KBM-7 (cell line): Measurements from ENCODE around the gene ELMO2.
A peak's percentile ranks its signal among the peaks of the same experiment; 100 is the strongest.

ENCODE experiments used
- DNase-seq: peaks from one replicate; pipeline ENCODE4 v3.0.0-alpha.2; 2015
- in situ Hi-C: fragments of 300-500 bp; cut with MboI; formaldehyde crosslinking; loops from 2 replicates; pipeline ENCODE4 v1.14.3; 2020; ENCODE audit warnings: low sequenced_read_pairs, low pct_unique_long_range_greater_than_20kb, mixed read lengths

ELMO2 gene

GRCh38 chr20:46375771-46376170 lies 30.6 kb downstream of the ELMO2 start:
- in situ Hi-C loops = no loop called here
- peak; percentile 31 for DNase-seq

DNA sequence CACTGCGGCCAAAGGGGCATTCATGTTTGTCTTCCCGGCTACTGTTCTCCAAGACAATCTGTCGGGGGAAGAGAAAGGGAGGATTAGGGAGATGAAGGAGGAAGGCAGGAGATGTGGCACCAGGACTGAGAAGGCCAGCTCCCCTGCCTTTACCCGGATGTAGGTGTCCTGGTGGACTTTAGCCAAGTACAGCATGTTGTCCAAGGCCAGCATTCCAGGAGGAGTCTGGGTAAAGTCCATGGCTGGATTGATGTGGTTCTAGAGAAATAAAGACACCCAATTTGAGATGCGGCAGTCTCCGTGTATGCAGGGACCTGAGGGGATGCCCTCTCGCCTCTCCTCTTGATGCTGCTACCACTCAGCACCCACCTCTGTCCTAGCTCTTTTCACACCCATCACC lies 32.0 kb downstream of the ELMO2 start:
- no peak for DNase-seq
- in situ Hi-C loops = no loop called here

- DNase-seq = no peak
- in situ Hi-C loops = no loop called here
These were observed 34.8 kb downstream of the ELMO2 start for GRCh38 chr20:46371656-46372055.

DNA sequence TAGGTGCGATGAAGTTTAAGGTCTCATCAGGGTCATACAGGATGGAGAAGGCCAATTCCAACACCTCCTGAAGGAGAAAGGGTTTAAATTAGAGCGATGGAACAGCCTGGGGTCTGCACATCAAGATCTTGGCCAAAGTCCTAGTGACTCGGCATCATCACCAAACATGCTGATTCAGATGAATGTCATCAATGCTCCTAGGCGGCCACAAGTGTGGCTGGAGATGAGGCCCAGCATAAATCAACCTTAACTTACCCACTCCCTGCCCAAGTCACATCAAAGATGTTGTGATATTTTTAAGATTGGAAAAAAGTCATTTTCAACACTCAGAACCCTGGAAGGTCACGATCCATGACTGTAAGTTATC lies 37.5 kb downstream of the ELMO2 start:
- DNase-seq = no peak
- in situ Hi-C loops = no loop called here

- DNase-seq = no peak
- in situ Hi-C loops = no loop called here
These were observed 38.2 kb downstream of the ELMO2 start for GRCh38 chr20:46367967-46368901.

DNA sequence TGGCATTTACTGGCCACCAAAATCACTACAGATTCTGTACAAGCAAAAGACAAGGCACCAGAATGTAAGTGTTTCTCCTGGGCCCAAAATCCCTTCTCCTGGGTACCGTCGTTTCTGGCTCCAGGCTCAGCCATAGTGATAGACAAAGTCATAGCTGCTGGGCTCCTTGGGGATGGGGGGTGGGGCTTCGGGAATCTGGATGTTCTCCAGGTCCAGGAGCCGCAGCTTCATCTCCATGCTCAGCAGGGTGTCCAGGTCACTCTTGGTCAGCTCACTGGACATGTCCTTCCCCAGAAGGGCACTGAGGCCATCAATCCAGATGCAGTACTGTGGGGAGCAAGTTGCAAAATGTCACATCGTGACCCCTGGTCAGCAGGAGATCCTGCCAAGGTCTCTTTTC lies 39.2 kb downstream of the ELMO2 start:
- no peak for DNase-seq
- in situ Hi-C loops = no loop called here

DNA sequence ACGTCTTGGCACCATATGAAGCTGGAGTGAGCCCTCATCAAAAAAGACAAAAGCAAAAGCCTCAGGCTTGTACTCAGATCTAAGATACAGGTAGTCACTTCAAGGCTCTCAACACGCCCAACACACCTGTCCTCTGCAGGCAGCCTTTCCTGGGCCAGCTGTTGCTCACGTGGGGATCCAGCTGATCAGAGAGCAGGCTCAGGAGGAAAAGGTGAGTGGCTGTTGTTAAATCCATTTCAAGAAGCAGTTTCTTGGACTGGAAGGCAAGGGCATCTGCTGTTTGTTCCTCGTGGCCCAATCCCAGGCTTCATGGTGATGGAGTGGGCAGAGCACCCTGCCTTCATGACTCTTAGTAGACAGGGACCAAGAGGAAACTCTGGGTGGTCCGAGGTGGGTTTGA lies 39.6 kb downstream of the ELMO2 start:
- in situ Hi-C loops = no loop called here
- no peak for DNase-seq

GRCh38 chr20:46365487-46366220 lies 40.8 kb downstream of the ELMO2 start:
- in situ Hi-C loops = no loop called here
- DNase-seq = no peak

DNA sequence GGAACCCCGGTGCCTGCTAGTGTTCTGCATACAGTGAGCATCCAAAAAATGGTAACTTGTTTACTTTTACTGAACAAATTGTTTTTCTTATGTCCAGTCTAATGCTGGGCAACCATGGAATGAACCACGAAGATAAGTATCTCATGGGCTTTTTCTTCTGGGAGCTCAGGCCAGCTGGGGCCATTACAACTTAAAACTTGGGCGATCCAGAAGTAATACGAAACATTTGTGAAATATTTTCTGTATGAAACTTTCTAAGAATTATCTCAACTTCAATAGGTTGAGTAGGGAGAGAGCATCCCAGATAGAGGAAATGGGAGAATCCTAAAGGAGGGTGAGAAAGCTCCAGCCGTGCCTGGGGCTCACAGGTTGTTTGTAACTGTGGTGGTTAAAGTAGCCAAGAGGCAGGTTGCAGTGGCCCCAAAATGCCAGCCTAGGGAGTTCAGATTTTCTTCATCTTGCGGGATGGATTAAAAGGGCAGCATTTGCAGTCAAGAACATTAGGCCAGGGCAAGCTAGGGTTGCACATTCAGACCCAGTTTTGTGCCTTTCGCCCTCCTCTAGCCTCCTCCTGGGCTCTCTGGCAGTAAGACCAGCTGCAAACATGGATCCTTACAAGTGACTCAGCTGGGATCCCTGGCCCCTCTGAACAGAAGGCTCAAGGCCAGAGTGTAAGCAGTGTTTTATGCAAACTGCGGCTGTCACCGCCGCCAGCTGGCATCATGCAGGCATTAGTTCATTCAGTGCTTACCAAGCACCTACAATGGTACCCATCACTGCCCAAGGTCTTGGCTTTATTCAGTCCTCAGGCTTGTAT lies 41.5 kb downstream of the ELMO2 start:
- in situ Hi-C loops = no loop called here

GRCh38 chr20:46363874-46364669 lies 42.3 kb downstream of the ELMO2 start:
- in situ Hi-C loops = no loop called here
- peak; percentile 87 for DNase-seq

More for the DNA sequence above, 41.5 kb downstream of the ELMO2 start:
- no peak for DNase-seq

DNA sequence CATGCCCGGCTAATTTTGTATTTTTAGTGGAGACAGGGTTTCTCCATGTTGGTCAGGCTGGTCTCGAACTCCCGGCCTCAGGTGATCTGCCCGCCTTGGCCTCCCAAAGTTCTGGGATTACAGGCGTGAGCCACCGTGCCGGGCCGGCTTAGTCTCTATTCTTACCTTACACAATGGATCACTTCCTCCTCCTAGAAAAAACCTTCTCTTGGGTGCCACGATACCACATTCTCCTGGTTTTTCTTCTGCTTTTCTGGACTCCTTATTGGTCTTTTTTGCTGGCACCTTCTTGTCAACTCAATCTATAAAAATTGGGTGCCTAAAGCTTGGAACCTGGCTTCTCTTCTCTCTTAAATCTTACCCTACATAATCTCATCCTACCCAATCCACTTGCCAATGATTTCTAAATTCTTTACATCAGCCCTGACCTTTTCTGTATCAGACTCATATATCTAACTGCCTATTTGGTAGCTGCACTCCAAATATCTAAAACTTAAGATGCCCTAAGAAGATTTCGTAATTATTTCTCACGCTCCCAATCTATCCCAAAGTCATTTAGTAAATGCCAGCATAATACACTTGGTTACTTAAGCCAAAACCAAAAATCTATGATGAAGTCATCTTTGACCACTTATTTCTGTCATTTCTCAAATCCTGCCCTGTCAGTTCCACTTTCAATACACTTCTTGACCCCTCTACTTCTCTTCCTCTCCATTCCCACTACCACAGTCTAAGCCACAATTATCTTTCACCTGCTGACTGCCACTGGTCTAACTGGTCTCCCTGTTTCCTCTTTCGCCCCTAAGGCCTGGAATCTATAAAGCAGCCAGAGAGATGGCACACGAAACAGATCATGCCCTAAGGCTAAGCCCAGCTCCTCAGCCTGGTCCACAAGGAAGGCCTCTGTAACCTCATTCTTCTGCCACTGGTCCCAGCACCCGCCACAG lies 43.2 kb downstream of the ELMO2 start:
- no peak for DNase-seq
- in situ Hi-C loops = no loop called here

DNA sequence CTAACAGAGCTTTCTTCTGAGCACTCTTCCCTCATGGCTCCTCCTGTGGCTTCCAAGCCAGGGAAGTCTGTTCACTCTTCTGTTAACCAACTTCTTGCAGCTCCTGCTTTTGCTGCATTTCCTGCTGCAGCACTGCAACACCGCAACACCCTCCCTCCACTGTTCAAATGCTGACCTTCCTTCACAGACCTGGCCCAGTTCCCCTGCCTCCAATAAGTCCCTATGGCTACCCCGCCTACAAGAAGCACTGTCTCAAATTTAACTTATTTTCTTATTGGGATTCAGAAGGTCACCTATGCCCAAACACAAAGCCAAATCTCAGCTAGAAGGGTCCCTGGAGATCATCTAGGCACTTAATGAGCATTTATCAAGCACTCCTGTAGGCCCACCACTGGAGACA lies 44.6 kb downstream of the ELMO2 start:
- in situ Hi-C loops = no loop called here

DNA sequence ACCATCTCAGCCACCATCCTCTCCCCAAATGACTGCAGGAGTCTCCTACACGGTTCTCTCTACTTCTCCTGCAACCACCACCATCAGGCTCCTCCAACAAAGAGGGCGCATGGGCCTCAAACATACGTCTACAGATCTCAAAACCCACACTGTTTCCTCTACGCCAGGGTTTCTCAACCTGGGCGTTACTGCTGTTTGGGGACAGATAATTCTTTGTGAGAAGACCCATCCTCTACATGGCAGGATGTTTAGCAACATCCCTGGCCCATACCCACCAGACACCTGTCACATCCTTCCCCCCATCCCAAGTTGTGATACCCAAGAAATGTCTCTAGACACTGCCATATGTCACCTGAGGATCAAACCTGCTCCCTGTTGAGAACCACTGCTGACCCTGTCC lies 45.0 kb downstream of the ELMO2 start:
- in situ Hi-C loops = no loop called here
- no peak for DNase-seq

More for the DNA sequence above, 44.6 kb downstream of the ELMO2 start:
- DNase-seq = no peak

- peak; percentile 35 for DNase-seq
- in situ Hi-C loops = no loop called here
These were observed 47.1 kb downstream of the ELMO2 start for GRCh38 chr20:46359233-46359751.

DNA sequence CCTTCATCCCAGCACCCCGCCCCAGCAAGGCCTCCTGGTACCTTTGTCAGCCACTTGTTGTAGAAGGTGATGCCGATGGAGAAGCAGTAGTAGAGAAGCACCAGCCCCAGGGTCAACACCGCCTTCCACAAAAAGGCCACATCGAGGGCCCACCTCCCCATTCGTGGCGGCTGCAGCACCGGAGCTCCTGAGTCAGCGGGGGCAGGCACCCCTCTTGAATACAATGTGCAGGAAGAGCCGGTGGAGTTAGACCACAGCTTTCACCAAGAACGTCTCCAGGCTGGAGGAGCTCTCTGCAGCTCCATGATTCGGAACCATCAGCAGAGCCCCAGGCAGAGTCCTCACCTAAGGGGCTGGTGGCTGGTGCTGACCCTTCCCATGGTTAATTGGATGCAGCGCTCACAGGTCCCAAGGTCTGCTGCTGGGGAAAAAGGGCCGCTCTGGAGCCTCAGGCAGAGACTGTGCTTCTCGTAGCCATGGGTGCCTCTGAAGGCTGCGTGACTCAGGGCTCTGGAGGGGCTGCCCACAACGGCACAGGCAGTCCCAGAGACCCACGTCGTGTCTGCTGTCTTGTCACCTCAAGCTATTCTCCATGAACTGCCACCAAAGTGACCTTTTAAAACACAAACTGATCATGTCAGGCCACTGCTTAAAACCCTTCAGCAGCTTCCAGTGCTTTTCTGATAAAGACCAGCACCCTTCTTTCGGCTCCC lies 47.9 kb downstream of the ELMO2 start:
- no peak for DNase-seq
- in situ Hi-C loops = no loop called here

GRCh38 chr20:46357030-46357514 lies 49.3 kb downstream of the ELMO2 start:
- DNase-seq = no peak
- in situ Hi-C loops = no loop called here
